Esophagus muscularis mucosa (tissue), 4 donors: ENCODE data around the gene ERVW-1.

Experiments used
- CTCF ChIP-seq, 3 experiments: fragments of 200-600 bp in 2 of 3; fragments of 450-650 bp in 1 of 3; sonication (generic) in 2 of 3; IDR thresholded peaks; one replicate each; pipeline ENCODE4 v1.5.1; 2017 to 2019; ENCODE audit warnings: antibody characterized with exemption in 3 of 3, mild to moderate bottlenecking in 2 of 3, moderate library complexity in 1 of 3
- EP300 ChIP-seq: sonication (generic); formaldehyde crosslinking; IDR thresholded peaks from one replicate; pipeline ENCODE4 v1.6.1; 2017; ENCODE audit warnings: antibody characterized with exemption
- POLR2A ChIP-seq: fragments of 450-650 bp; IDR thresholded peaks from one replicate; pipeline ENCODE4 v1.6.1; 2017; ENCODE audit warnings: antibody characterized with exemption, moderate library complexity, mild to moderate bottlenecking, low read depth

- TF ChIP-seq POLR2A = no peak
- no peak for TF ChIP-seq CTCF (IDR thresholded peaks at IDR 0.05)
- TF ChIP-seq EP300 = no peak
These were observed 42.3 kb upstream of the ERVW-1 start for GRCh38 chr7:92520024-92520423.
